VCaP (cell line): Measurements from ENCODE around the gene PGM1.

Experiments
- H3K27ac ChIP-seq: fragments of 450-650 bp; 2 replicates; pipeline ENCODE4 v1.5.1; 2017
- CTCF ChIP-seq: fragments of 450-650 bp; conservative IDR thresholded peaks from 2 replicates; pipeline ENCODE4 v1.5.1; 2017; ENCODE audit warnings: mild to moderate bottlenecking, moderate library complexity

PGM1 gene

GRCh38 chr1:63642901-63643300 lies 49.7 kb downstream of the PGM1 start:
- no peak overlapping the region for H3K27ac ChIP-seq
- TF ChIP-seq CTCF = no peak

- H3K27ac ChIP-seq = no peak overlapping the region
Observed at GRCh38 chr1:63643517-63643916, 50.3 kb downstream of the PGM1 start.

GRCh38 chr1:63643926-63644325 lies 50.7 kb downstream of the PGM1 start:
- no peak for TF ChIP-seq CTCF
- no peak overlapping the region for H3K27ac ChIP-seq

More at GRCh38 chr1:63643517-63643916, 50.3 kb downstream of the PGM1 start:
- no peak for TF ChIP-seq CTCF

DNA sequence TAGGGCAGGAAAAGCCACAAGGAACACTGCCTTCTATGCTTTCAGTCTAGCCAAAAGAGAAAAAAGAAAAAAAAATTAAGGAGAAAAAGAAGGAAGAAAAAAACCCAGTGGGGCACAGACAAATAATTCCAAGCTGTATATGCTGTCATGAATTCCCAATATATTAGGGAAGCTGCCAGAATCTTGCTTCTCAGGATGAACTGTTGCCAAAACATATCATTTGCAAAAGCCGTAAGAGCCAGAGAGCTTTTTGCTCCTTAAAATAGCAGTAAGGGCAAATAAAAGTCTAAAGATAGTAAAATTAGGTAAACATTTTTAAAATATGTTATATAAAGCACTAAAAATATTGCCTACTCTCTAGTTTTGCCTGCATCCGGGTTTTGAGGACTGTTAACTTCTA lies 52.1 kb downstream of the PGM1 start:
- no peak overlapping the region for H3K27ac ChIP-seq
- no peak for TF ChIP-seq CTCF

DNA sequence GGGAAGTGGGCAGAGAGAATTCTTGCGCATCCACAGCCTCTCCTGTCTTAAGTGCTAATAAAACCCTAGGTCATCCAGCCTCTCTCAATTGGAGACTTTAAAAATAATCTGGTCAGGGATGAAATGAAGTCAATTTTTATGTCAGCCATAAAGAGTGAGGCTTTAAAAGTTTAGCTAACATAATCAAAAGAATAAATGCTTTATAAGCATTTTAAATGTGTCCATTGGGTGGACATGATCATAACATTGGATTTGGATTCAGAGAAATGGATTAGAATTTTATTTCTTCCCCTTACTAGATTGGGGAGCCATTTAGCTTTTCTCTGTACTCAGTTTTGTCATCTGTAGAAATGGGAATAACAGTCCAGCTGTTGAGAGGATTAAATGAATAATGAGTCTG lies 55.5 kb downstream of the PGM1 start:
- TF ChIP-seq CTCF = no peak
- no peak overlapping the region for H3K27ac ChIP-seq

DNA sequence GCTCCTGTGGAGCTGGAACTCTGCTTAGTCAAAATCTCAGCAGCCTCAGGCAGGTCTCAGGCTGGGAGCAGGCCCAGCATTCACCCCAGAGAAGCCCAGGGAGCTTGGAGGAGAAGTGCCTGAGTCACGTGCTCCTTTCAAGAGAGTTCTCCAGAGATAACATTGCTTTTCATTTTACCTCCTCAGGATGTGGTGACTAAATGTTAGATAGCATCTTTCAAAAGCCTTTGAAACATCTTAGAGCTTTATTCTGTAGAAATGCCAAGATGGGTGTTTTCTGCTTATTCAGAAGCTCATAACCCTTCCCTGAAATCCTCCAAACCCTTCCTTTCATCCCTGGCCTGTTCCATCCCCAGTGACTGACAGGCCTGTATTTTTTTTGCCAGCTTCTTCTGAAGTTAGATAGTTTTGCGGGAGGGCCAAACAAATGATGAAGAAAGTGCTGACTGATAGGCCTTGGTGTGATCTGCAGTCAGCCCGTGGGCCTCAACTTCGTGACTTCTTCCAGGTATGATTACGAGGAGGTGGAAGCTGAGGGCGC lies 58.0 kb downstream of the PGM1 start:
- H3K27ac ChIP-seq = no peak overlapping the region
- TF ChIP-seq CTCF = no peak

GRCh38 chr1:63653976-63654375 lies 60.8 kb downstream of the PGM1 start:
- no peak overlapping the region for H3K27ac ChIP-seq
- no peak for TF ChIP-seq CTCF
